Karpas-422 (cell line): ENCODE results near the gene SEC16A. TPM values are rescaled to one million over a fixed set of nuclear protein-coding genes. Genes with fewer than 3 reads are reported as not detected.

Source experiments
- DNase-seq: peaks from one replicate; pipeline ENCODE4 v3.0.0-alpha.2; 2015
- H2AFZ ChIP-seq: fragments of 200-600 bp; sonication (generic); 2 replicates; pipeline ENCODE4 v1.6.1; 2014; ENCODE audit warnings: antibody characterized with exemption, low read length, mixed read lengths
- H3K27ac ChIP-seq: fragments of 200-600 bp; sonication (generic); 2 replicates; pipeline ENCODE4 v1.5.1; 2014; ENCODE audit warnings: mild to moderate bottlenecking, low read length, moderate library complexity
- H3K27me3 ChIP-seq: fragments of 200-600 bp; sonication (generic); 2 replicates; pipeline ENCODE4 v1.6.1; 2014; ENCODE audit warnings: low read length, mixed read lengths
- H3K36me3 ChIP-seq: fragments of 200-600 bp; sonication (generic); 2 replicates; pipeline ENCODE4 v1.6.1; 2014; ENCODE audit warnings: low read length, mixed read lengths; ENCODE audit not compliant: insufficient read depth
- H3K4me1 ChIP-seq: fragments of 200-600 bp; sonication (generic); 2 replicates; pipeline ENCODE4 v1.6.1; 2014; ENCODE audit warnings: mild to moderate bottlenecking, low read length, mixed read lengths
- H3K4me2 ChIP-seq: fragments of 200-600 bp; sonication (generic); 2 replicates; pipeline ENCODE4 v1.6.1; 2014; ENCODE audit warnings: low read length, low read depth, mild to moderate bottlenecking; ENCODE audit not compliant: poor library complexity, severe bottlenecking
- H3K4me3 ChIP-seq: fragments of 200-600 bp; sonication (generic); 2 replicates; pipeline ENCODE4 v1.5.1; 2014; ENCODE audit warnings: mild to moderate bottlenecking, antibody characterized with exemption, low read length, mixed read lengths
- H3K79me2 ChIP-seq: fragments of 200-600 bp; sonication (generic); 2 replicates; pipeline ENCODE4 v1.6.1; 2014; ENCODE audit warnings: mild to moderate bottlenecking, low read length, mixed read lengths
- H3K9ac ChIP-seq: fragments of 200-600 bp; sonication (generic); 2 replicates; pipeline ENCODE4 v1.6.0; 2014; ENCODE audit warnings: low read length
- H3K9me2 ChIP-seq: fragments of 200-600 bp; sonication (generic), shearing (Covaris generic); replicated peaks from 2 replicates; pipeline ENCODE4 v1.6.0; 2014; ENCODE audit warnings: mild to moderate bottlenecking, low read length, moderate library complexity; ENCODE audit not compliant: insufficient read depth
- H3K9me3 ChIP-seq: fragments of 300-700, 200-600 bp; sonication (generic); 2 replicates; pipeline ENCODE4 v1.6.1; 2014; ENCODE audit warnings: low read length, mixed read lengths
- H4K20me1 ChIP-seq: fragments of 200-600 bp; sonication (generic); 2 replicates; pipeline ENCODE4 v1.6.1; 2014; ENCODE audit warnings: mild to moderate bottlenecking, antibody characterized with exemption, low read length, low read depth; ENCODE audit not compliant: insufficient read depth
- total RNA-seq: library from RNA; depleted of rRNA; stranded (reverse); fragments of >200 nt; shearing (Covaris generic); gene quantifications from 2 replicates; pipeline ENCODE4 v1.2.3, GENCODE V29; 2014; ENCODE audit warnings: low replicate concordance

The SEC16A gene
- total RNA-seq, 1 experiment from 2014 or later: 21.5 TPM

DNA sequence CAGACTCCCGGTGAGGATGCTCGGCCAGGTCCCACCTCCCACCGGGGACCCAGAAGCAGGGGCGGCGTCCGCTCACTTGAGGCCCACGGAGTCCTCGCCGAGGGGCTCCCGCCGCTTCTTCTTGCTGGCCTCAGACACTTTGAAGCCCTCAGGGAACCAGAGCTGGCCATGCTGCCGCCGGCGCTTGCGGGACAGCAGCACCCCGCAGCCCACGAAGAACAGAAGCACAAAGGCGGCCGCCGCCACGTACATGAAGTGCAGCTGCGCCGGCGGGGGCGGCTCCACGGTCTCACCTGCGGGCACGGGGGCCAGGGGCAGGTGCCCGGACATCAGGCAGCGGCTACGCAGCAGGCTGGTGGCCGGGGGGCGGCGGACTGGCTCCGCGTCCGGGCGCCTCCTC is 19.4 kb upstream of the SEC16A start:
- H3K4me2 ChIP-seq: no peak overlapping the region
- H3K36me3 ChIP-seq: no peaks in the 10 kb centered on the region
- no peaks in the 10 kb centered on the region for H3K79me2 ChIP-seq
- no peaks in the 10 kb centered on the region for H3K27me3 ChIP-seq
- H3K27ac ChIP-seq: no peak overlapping the region
- DNase-seq: no peak
- no peaks in the 10 kb centered on the region for H3K9me2 ChIP-seq
- H3K4me3 ChIP-seq: no peak overlapping the region
- no peak overlapping the region for H2AFZ ChIP-seq
- H3K9ac ChIP-seq: no peak overlapping the region
- no peaks in the 10 kb centered on the region for H3K4me1 ChIP-seq
- H3K9me3 ChIP-seq: no peaks in the 10 kb centered on the region
- no peaks in the 10 kb centered on the region for H4K20me1 ChIP-seq

DNA sequence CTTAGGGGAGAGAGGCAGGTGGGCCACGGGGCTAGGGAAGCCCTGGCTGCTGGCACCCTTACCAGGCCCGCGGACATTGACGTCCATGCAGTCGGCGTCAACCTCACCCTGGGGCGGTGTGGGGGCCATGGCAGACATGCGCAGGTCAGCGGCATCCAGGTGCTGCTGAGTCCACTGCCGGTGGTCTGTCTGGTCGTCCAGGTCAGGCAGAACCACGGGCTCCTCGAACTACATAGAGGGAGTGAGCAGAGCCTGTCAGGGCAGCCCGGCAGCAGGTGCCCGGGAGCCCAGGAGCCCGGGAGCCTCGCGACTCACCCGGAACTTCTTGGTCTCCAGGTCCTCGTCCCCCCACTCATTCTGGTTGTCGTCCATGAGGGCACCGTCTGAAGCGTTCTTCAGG is 18.8 kb upstream of the SEC16A start:
- DNase-seq: no peak
- H2AFZ ChIP-seq: no peak overlapping the region

DNA sequence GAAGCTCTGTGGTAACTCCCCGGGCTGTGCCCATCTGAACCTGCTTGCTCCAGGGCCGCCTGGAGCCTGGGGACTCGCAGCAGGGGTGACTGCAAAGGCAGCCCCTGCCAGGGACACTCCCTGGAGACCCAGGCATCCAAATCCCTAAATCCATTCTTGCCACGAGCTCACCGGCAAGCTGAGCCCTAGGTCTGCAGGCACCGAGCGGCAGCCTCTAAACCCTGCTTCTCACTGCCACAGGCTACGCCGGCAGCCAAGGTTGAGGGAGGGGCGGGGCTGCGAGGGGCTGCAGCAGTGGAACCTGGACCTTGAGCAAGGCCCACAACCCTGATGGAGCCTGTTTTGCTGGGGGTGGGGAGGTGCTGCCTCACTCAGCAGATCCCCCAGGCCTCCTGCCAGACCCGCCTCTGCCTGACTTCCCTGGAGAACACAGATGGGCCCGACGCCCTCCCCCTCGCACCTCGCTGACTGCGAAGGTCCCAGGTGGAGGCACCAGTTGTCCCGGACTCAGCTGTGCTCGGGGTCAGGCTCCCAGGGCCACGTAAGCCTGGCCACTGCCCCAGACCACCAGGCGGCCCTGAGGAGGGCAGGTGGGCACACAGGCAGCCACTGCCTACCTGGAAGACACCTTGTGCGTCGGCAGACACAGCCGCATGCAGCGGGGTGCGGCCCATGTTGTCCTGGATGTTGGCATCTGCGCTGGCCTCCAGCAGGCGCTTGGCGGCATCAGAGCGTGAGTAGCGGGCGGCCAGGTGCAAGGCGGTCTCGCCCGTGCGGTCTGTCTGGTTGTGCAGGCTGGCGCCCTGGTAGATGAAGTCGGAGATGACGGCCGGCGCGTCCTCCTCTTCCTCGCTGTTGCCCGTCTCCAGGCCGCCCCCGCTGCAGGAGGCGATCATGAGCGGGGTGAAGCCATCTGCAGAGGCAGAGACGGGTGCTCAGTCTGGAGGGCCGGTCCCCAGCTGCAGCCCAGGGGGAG is 17.4 kb upstream of the SEC16A start:
- Histone ChIP-seq H3K9me3 (no peaks in the 10 kb centered on the region), H3K27me3 (no peaks in the 10 kb centered on the region), H4K20me1 (no peaks in the 10 kb centered on the region), H3K9me2 (no peaks in the 10 kb centered on the region), H2AFZ (no peak overlapping the region), H3K36me3 (no peaks in the 10 kb centered on the region), H3K79me2 (no peaks in the 10 kb centered on the region), H3K9ac (no peak overlapping the region), H3K4me1 (no peaks in the 10 kb centered on the region), H3K4me3 (no peak overlapping the region), H3K27ac (no peak overlapping the region), H3K4me2 (no peak overlapping the region)
- DNase-seq: no peak

More for the DNA sequence above, 18.8 kb upstream of the SEC16A start:
- Histone ChIP-seq H3K4me3 (no peak overlapping the region), H3K9me2 (no peaks in the 10 kb centered on the region), H3K9me3 (no peaks in the 10 kb centered on the region), H3K4me1 (no peaks in the 10 kb centered on the region), H3K36me3 (no peaks in the 10 kb centered on the region), H4K20me1 (no peaks in the 10 kb centered on the region), H3K27ac (no peak overlapping the region), H3K27me3 (no peaks in the 10 kb centered on the region), H3K79me2 (no peaks in the 10 kb centered on the region), H3K9ac (no peak overlapping the region), H3K4me2 (no peak overlapping the region)

DNA sequence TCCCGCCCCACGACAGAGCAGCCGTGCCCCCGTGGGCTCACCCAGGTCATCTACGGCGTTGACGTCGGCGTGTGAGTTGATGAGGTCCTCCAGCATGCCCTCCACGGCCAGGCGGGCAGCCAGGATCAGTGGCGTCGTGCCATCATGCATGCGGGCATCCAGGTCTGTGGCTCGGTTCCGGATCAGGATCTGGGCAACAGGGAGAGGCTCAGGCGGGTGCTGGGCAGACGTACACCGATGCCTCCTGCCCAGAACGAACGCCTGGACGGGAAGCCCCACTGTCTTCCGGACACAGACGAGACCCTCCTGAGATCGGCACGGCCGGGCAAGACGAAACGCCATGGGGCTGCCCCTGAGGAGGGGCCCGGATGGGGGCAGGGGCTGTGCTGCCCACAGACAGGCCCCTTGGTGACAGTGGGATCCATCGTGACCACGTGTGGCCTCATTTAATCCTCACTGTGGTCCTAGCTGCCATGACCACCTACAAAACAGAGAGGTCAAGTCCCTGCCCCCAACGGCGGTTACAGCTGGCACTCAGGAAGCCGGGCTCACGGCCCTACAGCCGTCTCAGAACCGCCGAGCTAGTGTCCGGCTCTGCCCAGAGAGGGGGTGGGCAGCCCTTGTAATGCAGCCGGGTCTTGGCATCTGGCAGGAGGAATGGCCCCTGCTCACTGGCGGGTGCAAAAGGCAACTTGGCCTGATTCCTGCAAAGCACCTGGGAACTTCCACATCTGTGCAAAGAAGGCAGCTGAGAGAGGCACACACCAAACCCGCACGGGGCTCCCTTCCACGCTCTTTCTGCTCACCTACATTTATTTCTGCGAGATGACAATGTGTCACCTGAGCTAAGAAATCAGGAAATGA is 16.5 kb upstream of the SEC16A start:
- no peak overlapping the region for H3K4me3 ChIP-seq
- H3K4me1 ChIP-seq: no peaks in the 10 kb centered on the region
- no peaks in the 10 kb centered on the region for H3K9me2 ChIP-seq
- no peaks in the 10 kb centered on the region for H3K36me3 ChIP-seq
- H3K27ac ChIP-seq: no peak overlapping the region
- H2AFZ ChIP-seq: no peak overlapping the region
- DNase-seq: no peak
- no peak overlapping the region for H3K4me2 ChIP-seq
- no peaks in the 10 kb centered on the region for H4K20me1 ChIP-seq
- H3K79me2 ChIP-seq: no peaks in the 10 kb centered on the region
- H3K9me3 ChIP-seq: no peaks in the 10 kb centered on the region
- H3K9ac ChIP-seq: no peak overlapping the region
- no peaks in the 10 kb centered on the region for H3K27me3 ChIP-seq

DNA sequence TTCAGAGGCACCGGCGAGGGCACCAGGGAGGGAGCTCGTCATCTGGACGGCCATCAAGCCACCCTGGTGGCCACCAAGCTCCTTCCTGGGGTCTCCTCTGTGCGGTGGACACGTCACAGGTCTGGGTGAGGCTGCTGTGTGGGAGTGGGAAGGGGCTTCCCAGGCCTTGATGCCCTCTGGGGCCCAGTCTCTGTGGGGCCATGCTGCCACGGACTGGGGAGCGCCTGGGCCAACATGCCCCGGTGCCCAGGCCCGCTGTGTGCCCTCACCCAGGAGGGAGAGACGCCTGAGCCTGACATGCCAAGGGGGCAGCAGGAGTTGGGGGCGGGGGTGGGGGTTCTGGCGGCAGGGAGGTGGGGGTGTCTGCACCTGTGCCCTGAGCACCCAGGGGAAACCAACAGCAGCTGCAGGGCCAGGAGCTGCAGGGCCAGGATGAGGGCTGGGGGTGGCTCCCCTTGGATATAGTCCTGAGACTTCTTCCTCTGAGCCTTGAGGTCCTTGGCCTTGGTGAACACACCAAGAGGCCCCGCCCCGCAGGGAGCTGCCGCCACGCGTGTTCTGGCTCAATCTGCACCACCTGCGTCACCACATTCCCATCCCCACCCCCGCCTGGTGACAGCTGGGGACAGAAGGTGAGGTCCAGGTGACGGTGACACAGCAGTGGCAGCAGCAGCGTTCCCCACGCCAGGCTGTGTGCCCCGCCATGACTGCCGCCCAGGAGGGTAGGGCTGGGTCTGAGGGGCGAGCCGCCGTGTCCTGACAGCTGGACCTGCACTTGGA is 15.3 kb upstream of the SEC16A start:
- Histone ChIP-seq H3K79me2 (no peaks in the 10 kb centered on the region), H3K4me1 (no peaks in the 10 kb centered on the region), H3K27ac (no peak overlapping the region), H3K9me3 (no peaks in the 10 kb centered on the region), H4K20me1 (no peaks in the 10 kb centered on the region), H3K4me2 (no peak overlapping the region), H3K9me2 (no peaks in the 10 kb centered on the region), H3K27me3 (no peaks in the 10 kb centered on the region), H3K9ac (no peak overlapping the region), H3K4me3 (no peak overlapping the region), H2AFZ (no peak overlapping the region), H3K36me3 (no peaks in the 10 kb centered on the region)
- DNase-seq: no peak

DNA sequence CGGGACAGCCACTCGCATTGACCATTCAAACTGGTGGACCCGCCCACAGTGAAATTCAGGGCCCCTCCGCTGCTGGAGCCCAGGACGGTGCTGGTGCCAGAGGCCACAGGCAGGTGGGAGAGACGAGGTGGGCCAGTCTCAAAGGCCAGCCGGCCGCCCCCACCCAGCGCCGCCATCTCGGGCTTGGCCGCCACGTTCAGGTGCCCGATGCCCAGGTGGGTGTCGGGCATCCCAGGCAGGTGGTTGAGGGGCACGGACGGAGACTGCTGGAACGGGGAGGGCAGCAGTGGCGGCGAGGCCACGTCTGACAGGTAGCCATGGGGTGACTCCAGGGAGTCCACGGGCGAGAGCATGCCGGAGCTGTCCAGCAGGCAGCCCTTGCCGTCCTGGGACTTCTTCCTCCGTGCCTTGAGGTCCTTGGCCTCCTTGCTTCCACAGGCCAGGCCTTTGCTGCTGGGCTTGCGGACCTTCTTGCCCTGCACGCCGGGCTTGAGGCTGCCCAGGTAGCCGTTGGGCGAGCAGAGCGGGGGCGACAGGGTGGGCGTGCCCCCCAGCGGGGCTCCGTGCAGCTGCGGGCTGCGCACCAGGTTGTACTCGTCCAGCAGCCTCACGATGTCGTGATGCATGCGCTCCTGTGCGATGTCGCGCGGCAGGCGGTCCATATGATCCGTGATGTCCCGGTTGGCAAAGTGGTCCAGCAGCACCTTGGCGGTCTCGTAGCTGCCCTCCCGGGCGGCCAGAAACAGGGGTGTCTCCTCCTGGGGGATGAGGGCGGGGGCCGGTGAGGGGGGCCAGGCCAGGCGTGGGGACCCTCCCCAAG is 14.2 kb upstream of the SEC16A start:
- Histone ChIP-seq H2AFZ (no peak overlapping the region), H3K79me2 (no peaks in the 10 kb centered on the region), H3K9me2 (no peaks in the 10 kb centered on the region), H3K36me3 (no peaks in the 10 kb centered on the region), H3K9ac (no peak overlapping the region), H3K27me3 (no peaks in the 10 kb centered on the region), H3K9me3 (no peaks in the 10 kb centered on the region), H4K20me1 (no peaks in the 10 kb centered on the region), H3K4me2 (no peak overlapping the region), H3K27ac (no peak overlapping the region), H3K4me3 (no peak overlapping the region), H3K4me1 (no peaks in the 10 kb centered on the region)
- no peak for DNase-seq

DNA sequence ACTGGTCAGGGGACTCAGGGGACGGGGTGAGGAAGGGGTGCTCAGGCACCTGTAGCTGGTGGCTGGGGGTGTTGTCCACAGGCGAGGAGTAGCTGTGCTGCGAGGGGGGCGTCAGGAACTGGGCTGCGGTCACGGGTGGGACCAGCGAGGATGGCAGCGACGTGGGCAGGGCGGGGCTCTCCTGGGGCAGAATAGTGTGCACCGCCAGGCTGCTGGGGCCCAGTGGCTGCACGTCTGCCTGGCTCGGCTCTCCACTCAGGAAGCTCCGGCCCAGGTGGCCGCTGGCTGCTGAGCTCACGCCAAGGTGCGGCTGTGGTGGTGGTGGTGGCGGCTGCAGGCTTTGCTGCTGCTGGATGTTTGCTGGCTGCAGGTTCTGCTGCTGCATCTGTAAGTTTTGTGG is 13.3 kb upstream of the SEC16A start:
- H4K20me1 ChIP-seq: no peaks in the 10 kb centered on the region
- no peak overlapping the region for H3K9ac ChIP-seq
- H3K4me3 ChIP-seq: no peak overlapping the region
- no peaks in the 10 kb centered on the region for H3K9me2 ChIP-seq
- H3K4me2 ChIP-seq: no peak overlapping the region
- H3K36me3 ChIP-seq: no peaks in the 10 kb centered on the region
- H3K27ac ChIP-seq: no peak overlapping the region
- H3K79me2 ChIP-seq: no peaks in the 10 kb centered on the region
- H2AFZ ChIP-seq: no peak overlapping the region
- no peaks in the 10 kb centered on the region for H3K4me1 ChIP-seq
- DNase-seq: no peak
- no peaks in the 10 kb centered on the region for H3K9me3 ChIP-seq
- H3K27me3 ChIP-seq: no peaks in the 10 kb centered on the region
